ENCODE measurements around the gene PRMT3.
"Not testable (repeated sequence)": the region's sequence is repeated elsewhere in the genome, so short reads cannot be mapped to it uniquely, and the experiment has no call there.

The PRMT3 gene

DNA sequence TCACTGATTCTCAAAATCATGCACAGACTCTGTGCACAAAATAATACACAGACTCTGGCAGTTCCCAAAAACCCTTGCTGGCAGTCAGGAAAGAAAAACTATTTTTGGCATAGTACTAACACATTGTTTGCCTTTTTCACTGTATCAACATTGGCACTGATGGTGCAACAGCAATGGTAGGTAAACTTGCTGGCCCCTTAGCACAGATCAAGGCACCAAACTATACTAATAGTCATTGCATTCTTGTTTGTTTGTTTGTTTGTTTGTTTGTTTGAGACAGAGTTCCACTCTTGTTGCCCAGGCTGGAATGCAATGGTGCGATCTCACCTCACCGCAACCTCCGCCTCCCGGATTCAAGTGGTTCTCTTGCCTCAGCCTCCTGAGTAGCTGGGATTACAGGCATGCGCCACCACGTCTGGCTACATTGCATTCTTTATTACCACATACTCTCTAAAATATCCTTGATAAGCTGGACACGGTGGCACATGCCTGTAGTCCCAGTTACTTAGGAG is 130.9 kb downstream of the PRMT3 start:
- no peak for DNase-seq (ENCODE audit: low read depth)

DNA sequence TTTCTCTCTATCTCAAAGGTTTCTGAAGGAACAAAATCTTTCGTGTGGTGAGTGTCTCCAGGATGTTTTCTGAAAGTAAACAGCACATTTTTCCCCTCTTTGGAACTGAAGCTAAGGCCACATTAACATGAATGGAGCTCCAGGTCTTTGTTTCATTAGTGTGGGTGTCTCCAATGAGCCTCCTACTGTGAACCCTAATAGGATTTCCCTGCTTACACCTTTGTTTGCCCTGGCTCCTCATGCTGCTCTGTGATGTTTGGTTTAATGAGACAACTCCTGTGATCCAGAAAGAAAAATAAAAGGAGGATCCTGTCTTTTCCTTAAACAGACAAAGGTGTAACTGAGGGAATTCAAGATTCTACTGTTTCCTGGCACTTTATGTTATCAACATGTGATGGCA is 135.0 kb downstream of the PRMT3 start:
- no peak for DNase-seq (ENCODE audit: low read depth)

DNA sequence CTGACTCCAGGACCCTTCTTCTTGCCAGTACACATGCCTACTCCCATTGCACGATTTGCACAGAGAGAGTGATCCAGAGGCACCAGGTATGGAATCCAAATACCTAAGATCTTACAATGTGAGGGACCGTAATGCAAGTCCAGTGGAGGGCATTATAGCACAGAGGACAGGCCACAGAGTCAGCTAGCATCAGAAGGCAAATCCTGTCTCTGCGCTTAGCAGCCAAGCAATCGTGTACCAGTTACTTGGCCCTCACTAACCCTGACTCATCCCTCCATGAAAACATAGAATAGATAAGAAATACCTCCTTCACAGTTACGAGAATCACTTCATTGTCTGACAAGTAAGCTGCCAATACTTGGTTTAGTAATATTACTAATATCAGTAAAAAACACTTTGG is 142.2 kb downstream of the PRMT3 start:
- DNase-seq (ENCODE audit: low read depth), result no peak

DNA sequence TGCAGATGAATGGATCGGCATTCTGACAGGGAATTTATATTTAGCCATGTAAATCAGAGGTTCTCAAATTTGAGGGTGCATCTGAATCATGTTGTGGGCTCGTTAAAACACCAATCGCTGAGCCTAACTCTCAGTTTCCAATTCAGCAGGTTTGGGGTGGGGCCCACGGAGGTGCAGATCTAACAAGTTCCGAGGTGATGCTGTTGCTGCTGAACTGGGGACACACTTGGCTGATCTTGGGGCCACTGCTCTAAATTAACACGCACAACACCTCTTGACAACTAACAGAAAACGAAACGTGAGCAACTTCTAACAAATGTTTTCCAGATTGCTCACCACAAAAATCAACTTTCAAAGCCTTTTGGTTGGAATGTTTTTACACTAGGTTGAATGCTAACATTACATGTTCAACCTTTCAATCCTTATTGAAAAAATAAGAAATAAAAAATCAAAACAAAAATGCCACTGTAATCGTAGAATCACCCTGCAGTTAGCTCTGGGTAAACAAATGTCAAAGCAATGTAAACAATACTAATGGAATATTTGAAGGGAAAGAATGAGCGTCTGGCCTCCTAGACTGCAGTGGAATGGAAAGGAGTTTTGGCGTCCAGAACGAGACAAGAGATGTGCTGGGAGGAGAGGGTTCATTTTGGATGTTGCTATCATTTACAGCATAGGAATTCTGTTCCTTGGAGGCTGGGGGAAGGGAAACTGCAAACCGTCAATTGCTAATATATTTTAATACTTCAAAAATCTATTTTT is 143.6 kb downstream of the PRMT3 start:
- no peak for DNase-seq (ENCODE audit: low read depth)

DNA sequence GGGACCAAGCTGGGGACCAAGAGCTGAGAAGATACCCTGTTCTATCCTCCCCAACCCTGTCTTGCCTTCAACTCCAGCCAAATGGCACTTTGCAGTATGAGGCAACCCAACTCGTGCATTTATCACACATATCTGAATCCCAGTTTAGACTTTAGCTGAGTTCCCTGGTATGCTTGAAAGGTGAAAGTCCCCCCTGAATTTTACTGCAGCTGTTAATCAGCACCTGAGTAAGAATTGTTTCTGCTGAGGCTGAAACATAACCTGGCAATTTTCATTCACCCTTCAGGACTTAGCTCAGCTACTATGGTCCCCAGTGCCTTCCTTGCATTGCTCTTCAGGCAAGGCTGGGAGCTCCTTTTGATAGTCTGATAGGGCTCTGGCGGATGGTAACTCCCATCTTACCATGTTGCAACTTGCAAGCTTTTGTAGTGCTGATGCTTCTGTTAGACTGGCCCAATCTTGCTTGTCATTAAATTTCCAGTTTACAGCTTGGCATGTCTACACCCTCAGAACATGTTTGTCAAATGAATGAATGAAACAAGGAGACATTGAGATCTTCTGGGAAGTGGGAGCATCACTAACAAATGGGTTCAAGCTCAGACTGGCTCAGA is 147.9 kb downstream of the PRMT3 start:
- no peak for DNase-seq (ENCODE audit: low read depth)

DNA sequence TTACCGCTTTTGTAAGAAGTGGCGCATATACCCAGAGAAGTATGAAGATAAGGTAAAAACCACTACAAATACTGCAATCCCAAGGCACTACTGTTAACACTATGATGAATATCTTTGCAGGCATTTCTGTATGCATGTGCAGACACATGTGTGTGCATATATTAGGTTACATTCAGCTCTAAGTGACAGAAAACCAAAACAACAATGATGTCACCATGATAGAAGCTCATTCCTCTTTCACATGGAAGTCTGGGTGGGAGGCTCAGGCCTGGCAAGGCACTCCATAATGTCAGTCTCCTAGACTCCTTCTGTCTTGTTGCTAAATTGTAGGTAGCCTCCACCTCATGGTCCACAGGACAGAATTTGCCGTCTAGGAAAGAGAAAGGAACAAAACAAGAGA is 148.8 kb downstream of the PRMT3 start:
- DNase-seq (ENCODE audit: low read depth), result no peak

DNA sequence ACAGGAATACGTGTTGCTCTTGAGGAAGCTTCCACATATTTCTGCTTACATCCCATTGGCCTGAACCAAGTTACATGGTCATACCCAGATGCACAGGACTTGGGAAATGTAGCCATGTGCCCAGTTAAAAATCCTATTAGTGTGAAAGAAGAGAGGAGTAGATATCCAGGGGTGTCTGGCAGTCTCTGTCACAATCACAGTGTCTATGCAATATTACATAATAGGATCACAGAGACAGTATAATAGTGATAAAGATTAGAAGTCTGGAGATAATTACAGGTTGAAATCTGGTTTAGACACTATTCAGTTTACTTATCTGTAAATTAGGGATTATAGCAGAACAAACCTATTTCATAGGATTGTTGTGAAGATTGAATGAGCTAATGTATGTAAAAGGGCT is 149.3 kb downstream of the PRMT3 start:
- DNase-seq (ENCODE audit: low read depth), result no peak

DNA sequence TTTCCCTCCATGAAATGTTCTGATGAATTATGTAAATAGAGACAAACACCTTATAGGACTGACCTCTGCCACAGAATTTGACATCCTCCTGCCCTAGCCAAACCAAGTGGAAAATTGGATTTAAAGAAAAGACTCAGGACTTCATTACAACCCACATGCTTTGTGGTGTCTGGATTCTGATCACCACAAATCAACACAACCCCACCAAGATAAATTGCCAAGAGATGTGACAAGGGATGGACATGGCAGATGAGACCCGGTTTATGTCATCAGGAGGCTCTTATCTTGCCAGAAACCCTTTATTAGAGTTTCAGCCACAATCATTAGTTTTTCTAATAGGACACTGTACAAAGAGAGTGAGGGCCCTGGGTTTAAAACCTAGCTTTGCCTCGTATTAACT is 154.0 kb downstream of the PRMT3 start:
- no peak for DNase-seq (ENCODE audit: low read depth)

DNA sequence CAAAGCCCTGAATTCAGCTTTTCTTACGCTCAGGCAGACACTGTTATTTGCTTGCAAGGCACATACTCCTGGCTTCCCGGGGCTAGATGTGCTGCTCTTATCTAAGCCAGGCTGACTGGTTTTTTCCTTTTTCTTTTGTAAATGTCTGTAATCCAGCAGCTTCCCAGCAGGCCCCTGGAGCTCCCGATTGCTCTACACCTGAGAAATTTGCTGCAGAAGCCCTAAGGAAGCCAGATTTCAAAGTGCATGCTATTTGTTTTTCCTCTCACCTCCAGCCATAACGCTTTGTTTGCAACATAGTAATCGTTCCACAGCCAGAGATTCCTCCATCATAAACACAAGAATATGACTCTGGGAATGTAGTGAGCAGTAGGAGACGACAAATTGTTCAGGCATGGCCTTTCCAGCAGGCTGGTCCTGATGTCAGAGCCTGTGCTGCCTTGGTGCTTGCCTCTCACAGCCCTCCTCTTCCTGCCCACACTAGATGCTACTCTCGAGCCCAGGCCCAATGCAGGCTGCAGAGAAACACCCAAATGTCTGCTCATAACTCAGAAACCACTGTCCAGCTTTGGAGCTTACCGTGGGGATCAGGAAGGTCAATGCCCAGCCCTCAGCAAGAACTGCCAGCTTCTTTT is 157.2 kb downstream of the PRMT3 start:
- no peak for DNase-seq (ENCODE audit: low read depth)

DNA sequence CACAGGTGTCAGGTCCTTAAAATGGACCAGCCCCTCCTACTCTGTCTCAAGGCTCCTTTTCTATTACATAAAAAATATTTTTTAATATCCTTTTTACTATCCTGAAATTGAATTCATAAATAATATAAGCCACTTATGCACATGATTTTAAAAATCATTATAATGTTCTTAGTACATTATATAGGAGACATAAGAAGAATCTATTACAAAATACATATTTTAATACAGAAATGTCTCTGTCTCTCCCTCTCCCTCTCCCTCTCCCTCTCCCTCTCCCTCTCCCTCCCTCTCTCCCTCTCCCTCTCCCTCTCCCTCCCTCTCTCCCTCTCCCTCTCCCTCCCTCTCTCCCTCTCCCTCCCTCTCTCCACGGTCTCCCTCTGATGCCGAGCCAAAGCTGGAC is 159.9 kb downstream of the PRMT3 start:
- no peak for DNase-seq (ENCODE audit: low read depth)

DNA sequence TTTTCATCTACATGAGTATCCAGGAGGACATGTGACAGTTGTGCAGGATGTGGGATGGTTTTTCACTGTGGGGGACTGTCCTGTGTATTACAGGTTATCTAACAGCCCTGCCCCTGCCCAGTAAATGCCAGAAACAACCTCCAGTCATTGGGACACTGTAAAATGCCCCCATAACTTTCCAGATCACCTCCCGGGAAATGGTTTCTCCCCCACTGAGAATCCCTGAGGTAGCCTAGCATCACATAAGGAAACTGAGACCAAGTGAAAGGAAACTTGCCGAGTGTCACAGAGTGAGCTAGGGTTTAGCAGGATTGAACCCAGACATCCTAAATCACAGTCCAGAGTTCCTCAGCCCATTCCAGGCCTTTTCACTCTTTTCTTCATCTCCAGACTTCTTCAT is 163.6 kb downstream of the PRMT3 start:
- DNase-seq (ENCODE audit: low read depth), result no peak

DNA sequence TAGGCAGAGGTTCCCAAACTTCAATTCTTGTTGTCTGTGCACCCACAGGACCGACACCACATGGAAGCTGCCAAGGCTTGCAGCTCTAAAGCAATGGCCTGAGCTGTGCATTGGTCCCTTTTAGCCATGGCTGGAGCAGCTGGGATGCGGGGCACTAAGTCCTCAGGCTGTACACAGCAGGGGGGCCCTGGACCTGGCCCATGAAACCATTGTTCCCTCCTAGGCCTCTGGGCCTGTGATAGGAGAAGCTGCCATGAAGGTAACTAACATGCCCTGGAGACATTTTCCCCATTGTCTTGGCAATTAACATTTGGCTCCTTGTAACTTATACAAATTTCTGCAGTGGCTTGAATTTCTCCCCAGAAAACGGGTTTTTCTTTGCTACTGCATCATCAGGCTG is 168.3 kb downstream of the PRMT3 start:
- DNase-seq (ENCODE audit: low read depth), result no peak

DNA sequence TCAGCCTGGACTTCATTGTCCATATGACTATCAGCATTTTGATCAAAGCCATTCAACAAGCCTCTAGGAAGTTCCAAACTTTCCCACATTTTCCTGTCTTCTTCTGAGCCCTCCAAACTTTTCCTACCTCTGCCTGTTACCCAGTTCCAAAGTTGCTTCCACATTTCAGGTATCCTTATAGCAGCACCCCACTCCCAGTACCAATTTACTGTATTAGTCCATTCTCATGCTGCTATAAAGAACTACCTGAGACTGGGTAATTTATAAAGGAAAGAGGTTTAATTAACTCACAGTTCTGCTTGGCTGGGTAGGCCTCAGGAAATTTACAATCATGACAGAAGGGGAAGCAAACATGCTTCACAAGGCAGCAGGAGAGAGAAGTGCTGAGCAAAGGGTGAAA is 168.9 kb downstream of the PRMT3 start:
- DNase-seq (ENCODE audit: low read depth), result not testable (repeated sequence)

DNA sequence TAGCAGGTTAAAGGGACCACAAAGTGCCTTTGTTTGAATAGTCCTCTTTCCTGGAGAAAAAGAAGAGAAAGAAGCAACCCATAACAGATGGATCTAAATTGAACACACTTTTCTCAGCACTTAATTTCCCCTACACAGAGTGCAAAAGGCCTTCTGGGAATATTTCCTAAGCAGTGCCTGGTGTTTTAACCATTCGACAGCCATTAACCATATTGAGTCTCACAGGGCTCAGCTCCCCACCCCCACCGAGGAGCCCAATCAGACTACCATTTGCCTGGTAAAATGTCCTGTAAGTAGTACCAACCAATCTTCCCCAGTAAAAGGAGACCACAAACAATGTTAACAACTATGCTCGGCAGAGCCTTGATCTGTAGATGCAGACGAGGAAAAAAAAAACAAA is 171.2 kb downstream of the PRMT3 start:
- no peak for DNase-seq (ENCODE audit: low read depth)
